Nephron (organoid): Measurements from ENCODE around the gene ASIC2.

ENCODE experiments used
- H3K27ac Mint-ChIP-seq, 3 experiments: 2 replicates each; pipeline ENCODE4 v1.8.0; 2020; ENCODE audit warnings: mixed read lengths in 3 of 3, mild to moderate bottlenecking in 2 of 3, moderate library complexity in 1 of 3
- H3K27me3 Mint-ChIP-seq: 2 replicates; pipeline ENCODE4 v1.8.0; 2021; ENCODE audit warnings: low read depth, mild to moderate bottlenecking, moderate library complexity, mixed read lengths
- H3K36me3 Mint-ChIP-seq: 2 replicates; pipeline ENCODE4 v1.8.0; 2020; ENCODE audit warnings: low read depth, mixed read lengths
- H3K4me1 Mint-ChIP-seq: 2 replicates; pipeline ENCODE4 v1.8.0; 2020; ENCODE audit warnings: mixed read lengths
- H3K4me3 Mint-ChIP-seq, 3 experiments: 2 replicates each; pipeline ENCODE4 v1.8.0; 2020; ENCODE audit warnings: mild to moderate bottlenecking in 3 of 3, mixed read lengths in 3 of 3, moderate library complexity in 2 of 3
- H3K9me3 Mint-ChIP-seq: 2 replicates; pipeline ENCODE4 v1.8.0; 2020; ENCODE audit warnings: mixed read lengths
- CTCF ChIP-seq, 3 experiments: fragments of 200-600 bp; sonication (generic); IDR thresholded peaks; one replicate each; pipeline ENCODE4 v1.5.0; 2021; ENCODE audit warnings: antibody characterized with exemption in 3 of 3; ENCODE audit not compliant: unreplicated experiment in 3 of 3

ASIC2 gene

GRCh38 chr17:33192951-33193911, 99.9 kb downstream of the ASIC2 start:
- Mint-ChIP-seq H3K27ac (no peak overlapping the region), H3K36me3 (no peaks in the 10 kb centered on the region), H3K4me1 (no peaks in the 10 kb centered on the region), H3K4me3 (no peak overlapping the region), H3K9me3 (no peaks in the 10 kb centered on the region), H3K27me3 (peaks cover 16% of the 10 kb centered on the region)
- TF ChIP-seq CTCF (IDR thresholded peaks at IDR 0.05; ENCODE audit: unreplicated experiment in 3 of 3): no peak

- Mint-ChIP-seq H3K4me3 (no peak overlapping the region), H3K27ac (no peak overlapping the region), H3K36me3 (no peaks in the 10 kb centered on the region), H3K9me3 (peaks cover 3% of the 10 kb centered on the region), H3K27me3 (peaks cover 10% of the 10 kb centered on the region), H3K4me1 (no peaks in the 10 kb centered on the region)
- TF ChIP-seq CTCF (IDR thresholded peaks at IDR 0.05; ENCODE audit: unreplicated experiment in 3 of 3): no peak
Measured at GRCh38 chr17:33183487-33184026, 109.5 kb downstream of the ASIC2 start.

- Mint-ChIP-seq H3K27me3 (peaks cover 3% of the 10 kb centered on the region), H3K9me3 (no peaks in the 10 kb centered on the region), H3K27ac (no peak overlapping the region), H3K4me1 (peaks cover 23% of the 10 kb centered on the region), H3K36me3 (no peaks in the 10 kb centered on the region), H3K4me3 (no peak overlapping the region)
- no peak for TF ChIP-seq CTCF (IDR thresholded peaks at IDR 0.05; ENCODE audit: unreplicated experiment in 3 of 3)
Measured at GRCh38 chr17:33179151-33179550, 113.9 kb downstream of the ASIC2 start.

DNA sequence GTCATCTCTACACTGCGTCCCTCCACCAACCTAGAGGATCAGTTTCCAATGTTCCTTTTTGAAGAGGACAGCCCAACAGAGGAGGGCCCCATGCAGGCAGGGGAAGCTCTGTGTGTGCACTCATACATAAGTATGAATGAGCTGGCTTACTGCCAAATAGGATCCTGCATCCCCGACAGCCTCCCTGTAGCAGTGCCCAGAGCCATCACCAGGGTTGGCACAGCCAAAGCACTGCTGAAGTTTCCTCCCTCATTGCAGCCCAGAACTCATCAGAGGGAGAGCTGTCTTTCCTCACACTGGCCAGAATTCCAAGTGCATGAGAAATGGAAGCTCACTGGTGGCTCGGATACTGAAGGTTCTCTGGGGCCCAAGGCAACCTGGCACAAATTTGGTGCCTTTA, 114.4 kb downstream of the ASIC2 start:
- H3K4me1 Mint-ChIP-seq: peaks cover 23% of the 10 kb centered on the region
- no peak overlapping the region for H3K27ac Mint-ChIP-seq
- TF ChIP-seq CTCF (IDR thresholded peaks at IDR 0.05; ENCODE audit: unreplicated experiment in 3 of 3): no peak
- peaks cover 3% of the 10 kb centered on the region for H3K27me3 Mint-ChIP-seq
- no peaks in the 10 kb centered on the region for H3K36me3 Mint-ChIP-seq
- no peaks in the 10 kb centered on the region for H3K9me3 Mint-ChIP-seq
- H3K4me3 Mint-ChIP-seq: no peak overlapping the region

GRCh38 chr17:33175562-33175961, 117.5 kb downstream of the ASIC2 start:
- TF ChIP-seq CTCF (IDR thresholded peaks at IDR 0.05; ENCODE audit: unreplicated experiment in 3 of 3): no peak
- Mint-ChIP-seq H3K4me3 (peak overlapping the region in 1 of 3 experiments; percentile 1), H3K27me3 (peaks cover 15% of the 10 kb centered on the region), H3K4me1 (peaks cover 36% of the 10 kb centered on the region), H3K9me3 (no peaks in the 10 kb centered on the region), H3K27ac (peak overlapping the region in 2 of 3 experiments; percentile 2 to 10), H3K36me3 (no peaks in the 10 kb centered on the region)
